Stimulated activated CD4-positive, alpha-beta T cell treated with anti-CD3 and anti-CD28 coated beads, Interleukin-4, amount 100 ng/mL, for 48 hours (primary cell): ENCODE measurements around the gene DNAJC5.

Experiments used
- DNase-seq, 2 donors: peaks; one replicate each; pipeline ENCODE4 v3.0.0-alpha.2; 2020; ENCODE audit warnings: low read depth in 2 of 2

The DNAJC5 gene

GRCh38 chr20:63884506-63885263 is 10.2 kb upstream of the DNAJC5 start:
- no peak for DNase-seq

GRCh38 chr20:63885264-63886053 is 9.5 kb upstream of the DNAJC5 start:
- no peak for DNase-seq

DNA sequence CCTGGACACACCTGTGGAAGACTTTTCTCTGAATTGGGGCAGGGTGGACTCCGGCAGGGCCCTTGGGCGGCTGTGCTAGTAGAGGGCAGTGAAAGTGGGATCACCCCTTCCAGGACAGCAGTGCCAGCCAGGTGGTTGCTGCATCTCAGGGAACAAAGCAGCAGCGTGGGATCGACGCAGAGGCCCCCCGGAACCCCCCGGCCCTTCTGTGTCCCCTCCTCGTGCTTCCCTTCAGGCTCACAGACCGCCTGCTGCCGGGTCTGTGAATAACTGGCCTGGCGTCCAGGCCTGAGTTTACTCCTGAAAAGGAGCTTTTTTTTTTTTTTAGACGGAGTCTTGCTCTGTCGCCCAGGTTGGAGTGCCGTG is 8.9 kb upstream of the DNAJC5 start:
- DNase-seq: no peak

DNA sequence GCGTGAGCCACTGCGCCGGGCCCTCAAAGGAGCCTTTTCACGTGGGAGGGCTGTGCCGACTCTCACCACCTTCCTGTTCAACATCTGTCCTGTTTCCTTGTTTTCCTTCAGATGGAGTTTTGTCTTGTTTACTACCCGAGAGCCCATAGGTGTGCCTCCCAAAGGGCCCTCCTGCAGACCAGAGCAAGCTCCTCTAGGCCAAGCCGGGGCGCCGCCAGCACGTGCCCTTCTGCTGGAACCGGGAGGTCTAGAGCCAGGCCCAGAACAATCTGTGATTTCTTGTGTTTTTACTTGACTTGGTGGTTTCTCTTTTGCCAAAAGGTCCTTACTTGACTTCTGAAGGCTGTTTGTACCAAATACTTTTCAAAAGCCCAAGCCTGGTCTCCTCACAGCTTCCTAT is 8.0 kb upstream of the DNAJC5 start:
- DNase-seq: no peak

DNA sequence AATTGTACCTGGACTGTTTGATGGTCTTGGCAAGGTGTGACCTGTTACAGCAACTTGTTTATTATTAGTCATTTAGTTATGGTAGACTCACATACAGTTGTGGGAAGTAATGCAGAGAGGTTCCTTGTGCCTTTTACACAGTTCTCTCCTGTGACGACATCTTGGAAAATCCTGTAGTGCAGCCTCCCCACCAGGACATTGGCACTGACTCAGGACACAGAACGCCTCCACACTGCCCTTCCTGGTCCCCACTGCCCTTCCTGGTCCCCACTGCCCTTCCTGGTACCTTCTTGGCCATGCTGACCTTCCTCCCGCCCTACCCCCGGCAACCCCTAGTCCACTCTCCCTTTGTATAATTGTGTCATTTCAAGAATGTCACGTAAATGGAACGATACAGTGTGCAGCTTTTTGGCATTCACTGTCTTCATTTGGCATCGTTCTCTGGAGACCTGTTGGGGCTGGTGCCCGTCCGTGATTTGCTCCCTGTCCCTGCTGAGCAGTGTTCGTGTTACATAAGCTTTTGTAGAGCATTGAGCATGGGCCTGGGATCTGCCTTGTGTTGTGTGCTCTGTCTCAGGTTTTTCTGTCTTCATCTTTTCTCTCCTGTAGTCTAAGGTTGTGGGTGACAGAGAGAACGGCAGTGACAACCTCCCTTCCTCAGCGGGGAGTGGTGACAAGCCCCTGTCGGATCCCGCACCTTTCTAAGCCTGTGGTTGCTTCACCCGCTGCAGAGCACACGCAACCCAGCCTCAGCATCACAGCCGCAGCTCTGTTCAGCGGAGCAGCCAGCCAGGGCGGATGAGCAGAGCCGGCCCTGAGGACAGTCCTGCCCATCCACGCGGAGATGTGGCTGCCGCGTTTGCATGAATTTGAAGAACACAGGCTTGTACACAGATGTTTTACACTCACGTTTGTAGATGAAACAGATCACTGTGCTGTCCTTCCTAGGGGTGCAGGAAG is 5.4 kb upstream of the DNAJC5 start:
- no peak for DNase-seq

DNA sequence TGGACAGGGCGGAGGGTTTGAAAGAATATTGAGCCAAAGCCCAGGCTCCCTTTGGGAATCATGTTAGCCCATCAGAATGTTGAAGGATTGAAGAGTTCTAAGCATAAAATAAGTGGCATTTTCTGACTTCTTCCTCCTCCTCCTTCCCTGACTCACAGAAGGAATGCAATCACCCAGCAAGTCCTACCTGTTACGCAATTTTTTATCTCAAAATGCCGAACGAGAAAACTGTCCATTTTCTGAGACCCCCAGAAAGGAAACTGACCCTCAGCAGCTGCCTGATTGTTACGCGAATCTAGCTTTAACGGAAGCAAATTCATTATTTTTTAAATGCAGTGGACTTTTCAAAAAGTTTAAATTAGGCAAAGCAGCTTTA is 4.7 kb upstream of the DNAJC5 start:
- DNase-seq: no peak

DNA sequence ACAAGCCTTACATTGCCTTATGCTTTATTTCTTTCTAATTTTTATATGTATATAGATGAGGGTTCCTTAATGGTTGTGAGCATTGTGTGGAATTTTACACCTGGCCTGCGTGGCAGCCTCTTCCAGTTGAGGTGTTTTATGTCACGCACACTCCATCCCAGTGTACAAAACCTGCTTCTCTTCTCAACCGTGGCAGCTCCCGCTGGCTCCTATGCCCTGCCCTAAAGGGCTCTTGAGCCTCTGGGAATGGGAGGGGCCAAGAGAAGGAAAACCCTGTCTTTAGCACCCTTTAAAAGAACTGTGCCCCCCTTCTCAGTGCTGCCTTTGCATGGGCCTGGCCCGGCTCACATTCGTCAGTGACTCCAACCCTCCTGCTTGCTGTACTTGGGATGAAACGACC is 4.3 kb upstream of the DNAJC5 start:
- DNase-seq: no peak

DNA sequence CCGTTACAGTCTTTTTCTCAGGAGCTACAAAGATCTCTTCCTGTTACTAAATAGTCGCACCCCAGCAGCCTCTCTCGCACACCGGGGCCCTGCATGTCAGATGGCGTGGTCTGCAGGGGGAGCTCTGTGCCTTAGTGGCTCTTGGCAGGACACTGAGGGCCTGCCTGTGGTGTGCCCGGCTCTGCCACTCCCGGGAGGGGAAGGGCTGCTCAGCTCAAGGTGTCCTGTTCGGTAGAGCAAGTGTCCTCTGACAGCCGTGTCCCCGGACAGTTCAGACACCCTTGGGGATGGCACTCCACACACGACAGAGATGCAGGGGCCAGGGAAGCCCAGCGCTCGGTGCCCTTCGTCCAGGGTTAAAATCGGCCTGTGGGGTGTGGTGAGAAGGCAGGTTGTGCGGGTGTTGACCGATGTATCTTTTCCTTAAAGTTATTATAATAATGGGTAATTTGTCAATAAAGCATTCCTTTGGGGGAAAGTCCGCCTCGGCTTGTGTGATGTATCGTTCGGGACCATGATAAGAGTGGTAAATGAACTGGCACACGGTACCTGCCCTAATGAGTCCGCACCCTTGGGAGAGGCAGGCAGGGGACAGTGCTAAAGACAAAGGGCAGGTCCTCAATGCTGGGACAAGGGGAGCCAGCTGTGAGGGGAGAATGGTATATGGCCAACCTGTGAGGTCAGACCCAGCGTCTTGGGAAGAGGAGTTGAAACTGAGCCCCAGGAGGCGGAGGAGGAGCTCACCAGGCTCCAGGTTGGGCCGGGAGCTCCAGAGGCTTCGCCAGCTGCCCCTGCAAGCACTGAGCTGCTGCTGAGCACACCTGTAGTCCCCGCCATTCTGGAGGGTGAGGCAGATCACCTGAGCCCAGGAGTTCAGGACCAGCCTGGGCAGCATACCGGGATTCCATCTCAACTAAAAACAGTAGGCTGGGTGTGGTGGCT is 3.6 kb upstream of the DNAJC5 start:
- no peak for DNase-seq

- no peak for DNase-seq
Observed at GRCh38 chr20:63892402-63892801, 2.5 kb upstream of the DNAJC5 start.

DNA sequence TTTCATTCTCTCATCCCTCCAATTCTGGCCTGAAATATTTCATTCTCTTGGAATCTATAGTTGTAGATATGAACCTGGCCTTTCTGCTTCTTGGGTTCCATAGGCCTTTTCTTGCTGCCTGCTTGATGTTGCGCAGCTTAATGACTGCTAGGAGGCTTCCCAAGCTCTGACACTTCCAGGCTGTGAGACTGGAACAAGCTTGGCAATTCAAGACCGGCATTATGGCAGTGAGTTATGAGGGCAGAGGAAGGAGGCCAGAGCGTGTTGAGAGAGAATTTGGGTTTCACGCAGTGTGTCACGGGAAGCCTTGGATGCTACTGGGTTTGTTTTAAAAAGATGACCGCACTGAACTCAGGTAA is 948 bp upstream of the DNAJC5 start:
- no peak for DNase-seq

DNA sequence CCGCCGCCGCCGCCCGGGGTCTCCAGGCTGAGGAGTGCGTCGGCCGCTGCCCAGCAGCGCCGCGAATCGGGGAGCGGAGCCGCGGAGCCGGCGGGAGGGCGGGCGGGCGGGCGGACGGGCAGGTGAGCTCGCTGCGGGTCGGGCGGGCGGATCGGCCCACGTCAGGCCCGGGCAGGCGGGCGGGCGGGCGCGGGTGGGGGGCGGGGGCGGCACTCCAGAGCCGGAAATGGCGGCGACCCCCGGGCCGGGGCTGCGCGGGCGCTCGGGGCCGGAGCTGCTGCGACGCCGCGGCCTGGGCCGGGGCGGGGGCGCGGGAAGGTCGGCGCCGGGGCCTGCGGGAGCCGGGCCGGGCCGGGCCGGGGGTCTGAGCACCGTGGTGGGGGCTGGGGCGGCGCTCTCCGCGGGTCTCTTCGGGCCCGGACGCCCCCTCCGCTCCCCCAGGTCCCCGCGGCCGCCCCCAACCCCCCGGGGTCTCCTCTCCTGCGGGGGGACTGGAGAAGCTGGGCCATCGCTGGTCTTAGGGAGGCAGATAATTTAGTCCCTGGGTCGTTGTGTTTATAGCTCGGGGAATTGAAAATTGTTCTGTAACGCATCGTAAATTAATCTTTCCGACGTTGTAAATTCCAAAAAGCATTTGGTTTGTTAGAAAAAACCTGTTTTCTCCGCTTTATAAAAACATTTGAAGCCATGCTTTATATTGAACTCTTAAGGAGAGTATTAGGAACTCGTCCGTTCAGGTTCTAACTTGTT is 451 bp downstream of the DNAJC5 start:
- DNase-seq: no peak

DNA sequence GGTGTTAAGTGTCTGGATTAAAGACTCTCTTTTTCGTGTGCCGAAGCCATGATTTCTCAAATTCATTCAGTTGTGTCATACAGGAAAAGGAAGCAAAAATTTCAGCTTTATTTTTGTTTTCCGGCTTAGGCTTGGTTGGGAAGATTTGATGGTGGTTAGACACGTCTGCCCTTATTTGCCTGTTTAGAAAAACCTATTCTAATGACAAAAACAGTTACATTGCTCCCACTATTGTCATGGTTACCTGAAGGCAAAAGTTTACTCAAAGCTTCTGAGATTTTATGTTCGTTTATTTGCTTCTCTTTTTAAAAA is 982 bp downstream of the DNAJC5 start:
- DNase-seq: no peak

GRCh38 chr20:63896264-63897105 is 1.6 kb downstream of the DNAJC5 start:
- peak in 1 of 2 donors; percentile 13 for DNase-seq

DNA sequence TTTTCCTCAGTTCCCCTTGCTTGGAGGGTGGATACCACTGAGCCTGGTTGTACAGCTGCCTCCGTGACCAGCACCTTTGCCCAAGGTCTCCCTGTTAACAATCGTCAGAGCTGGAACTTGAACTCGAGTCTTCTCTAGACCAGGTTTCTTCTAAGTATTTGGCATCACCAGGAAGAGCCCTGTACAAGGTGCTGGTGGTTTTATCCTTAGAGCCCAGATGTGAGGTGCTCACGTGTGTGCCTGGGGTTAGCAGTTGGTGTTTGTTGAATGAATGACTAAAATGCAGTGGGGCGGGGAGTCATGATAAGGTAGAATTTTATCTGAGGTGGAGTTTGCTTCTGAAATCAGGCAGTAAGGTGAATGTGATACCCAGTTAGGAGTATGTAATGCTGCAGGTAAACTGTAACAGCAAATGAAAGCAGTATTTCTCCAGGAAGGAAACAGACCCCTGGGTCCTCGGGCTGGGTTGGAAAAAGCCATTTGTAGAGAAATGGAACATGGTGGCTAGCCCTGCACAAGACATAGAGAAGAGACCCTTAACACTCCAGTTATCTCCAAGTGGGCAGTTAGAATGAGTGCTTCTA is 3.1 kb downstream of the DNAJC5 start:
- DNase-seq: no peak

- no peak for DNase-seq
Observed at GRCh38 chr20:63898882-63899558, 4.1 kb downstream of the DNAJC5 start.

DNA sequence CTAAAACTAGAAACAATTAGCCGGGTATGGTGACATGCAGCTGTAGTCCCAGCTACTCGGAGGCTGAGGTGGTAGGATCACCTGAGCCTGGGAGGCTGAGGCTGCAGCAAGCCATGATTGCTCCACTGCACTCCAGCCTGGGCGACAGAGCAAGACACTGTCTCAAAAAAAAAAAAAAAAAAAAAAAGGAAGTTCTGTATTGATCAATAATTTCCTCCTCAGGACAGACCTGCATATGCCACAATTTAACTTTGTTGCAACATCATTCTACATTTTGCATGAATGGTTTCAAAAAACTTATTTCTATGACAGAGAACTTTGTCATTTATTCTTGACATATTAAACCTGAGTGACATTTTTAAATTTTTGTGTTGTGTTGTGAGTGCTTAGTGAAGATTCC is 5.5 kb downstream of the DNAJC5 start:
- DNase-seq: no peak

DNA sequence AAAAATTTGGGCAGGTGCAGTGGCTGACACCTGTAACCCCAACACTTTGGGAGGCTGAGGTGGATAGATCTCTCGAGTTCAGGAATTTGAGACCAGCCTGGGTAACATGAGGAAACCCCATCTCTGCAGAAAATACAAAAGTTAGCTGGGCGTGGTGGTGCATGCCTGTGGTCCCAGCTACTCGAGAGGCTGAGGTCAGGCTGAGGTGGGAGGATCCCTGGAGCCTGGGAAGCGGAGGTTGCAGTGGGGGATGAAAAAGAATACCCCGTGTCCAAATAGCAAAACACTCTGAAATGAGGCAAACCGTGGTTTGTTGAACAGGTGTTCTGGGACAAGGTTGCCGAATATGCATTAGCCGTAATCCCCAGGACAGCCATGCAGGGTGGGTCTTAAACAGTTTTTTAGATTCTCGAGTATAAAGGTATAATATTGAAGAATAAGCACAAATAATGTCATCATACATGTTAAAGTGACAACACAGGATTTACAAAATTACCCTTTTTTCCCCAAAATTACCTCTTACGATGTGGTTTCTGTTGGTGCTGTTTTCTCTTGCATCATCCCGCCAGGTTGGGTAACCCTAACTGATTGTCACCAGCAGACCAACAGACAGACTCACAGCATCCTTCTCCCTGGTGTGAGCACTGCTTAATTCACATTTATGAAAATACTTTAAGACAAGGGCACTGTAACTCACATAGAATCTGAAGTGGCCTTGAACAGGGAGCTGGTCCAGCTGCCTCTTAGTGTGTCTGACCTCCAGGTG is 9.1 kb downstream of the DNAJC5 start:
- no peak for DNase-seq
